Kidney (tissue), 14 donors: ENCODE results near the gene MAP2K2. TPM values are rescaled to one million over a fixed set of nuclear protein-coding genes. Genes with fewer than 3 reads are reported as not detected.

Experiments used
- DNase-seq, 5 donors: peaks; one replicate each; pipeline ENCODE4 v3.0.0-alpha.2; 2013 to 2020
- FAIRE-seq: peaks from 2 replicates; lab custom pipeline; 2012; peaks lifted over from hg19 to GRCh38; lab: Jason Lieb, UNC
- H3K27ac ChIP-seq, 2 donors: one replicate each; pipeline ENCODE4 v1.7.0; 2013; ENCODE audit warnings: low read depth in 2 of 2, low read length in 2 of 2, inconsistent platforms in 1 of 2
- H3K27me3 ChIP-seq: one replicate; pipeline ENCODE4 v1.7.1; 2013; ENCODE audit warnings: low read length, inconsistent platforms; ENCODE audit not compliant: control insufficient read depth, insufficient read depth
- H3K36me3 ChIP-seq, 3 donors: one replicate each; pipeline versions ENCODE4 v1.7.0 to v1.7.1; 2013; ENCODE audit warnings: low read length in 3 of 3, control low read depth in 1 of 3, inconsistent platforms in 1 of 3; ENCODE audit not compliant: insufficient read depth in 3 of 3, control insufficient read depth in 2 of 3
- H3K4me1 ChIP-seq, 3 donors: one replicate each; pipeline versions ENCODE4 v1.7.0 to v1.7.1; 2013; ENCODE audit warnings: low read length in 3 of 3, inconsistent platforms in 1 of 3, low read depth in 1 of 3; ENCODE audit not compliant: control insufficient read depth in 2 of 3, insufficient read depth in 2 of 3
- H3K4me3 ChIP-seq, 3 donors: one replicate each; pipeline versions ENCODE4 v1.7.0 to v1.8.1; 2013; ENCODE audit warnings: low read length in 3 of 3, control low read depth in 1 of 3, inconsistent platforms in 1 of 3
- H3K9ac ChIP-seq, 3 donors: one replicate each; pipeline versions ENCODE4 v1.7.0 to v1.7.1; 2013; ENCODE audit warnings: low read length in 3 of 3, control low read depth in 1 of 3, inconsistent platforms in 1 of 3
- H3K9me3 ChIP-seq, 3 donors: one replicate each; pipeline versions ENCODE4 v1.7.0 to v1.7.1; 2013; ENCODE audit warnings: low read length in 3 of 3, control low read depth in 1 of 3, inconsistent platforms in 1 of 3; ENCODE audit not compliant: control insufficient read depth in 2 of 3, insufficient read depth in 1 of 3
- CTCF ChIP-seq: IDR thresholded peaks from 3 replicates; pipeline ENCODE4 v1.5.1; 2012; ENCODE audit warnings: mild to moderate bottlenecking, moderate library complexity, borderline replicate concordance; ENCODE audit not compliant: insufficient read depth; ENCODE audit errors: extremely low read depth
- intact Hi-C: fragments of 100-400 bp; cut with DNase I; formaldehyde crosslinking; loops from one replicate; pipeline ENCODE4 v1.11.1; 2022
- polyA plus RNA-seq: library from polyadenylated mRNA; stranded (reverse); fragments of 350-450 nt; fragmentation: Illumina TruSeq; extraction: RNeasy Lipid Tissue Mini Kit (QIAGEN cat#74804); gene quantifications from one replicate; pipeline ENCODE4 v1.2.3, GENCODE V29; 2014; ENCODE audit warnings: low read depth, low replicate concordance; ENCODE audit not compliant: insufficient read depth
- total RNA-seq: library from RNA; stranded (reverse); fragmentation: NEBNext Ultra II Directional; extraction: Animal tissue kit (Norgen Biotek cat#: 25700); gene quantifications from one replicate; pipeline ENCODE4 v1.2.1, GENCODE V29; 2021
- donor health status: control.
- donor health status: control.
- donor health status: control.
- donor health status: control.
- donor health status: control.
- donor health status: DM: yes; HTN: yes; CAD: no.
- donor health status: Normal renal cell carcinoma (clear cell type).

The MAP2K2 gene
- total and polyA plus RNA-seq, 2 donors from 2014 or later = 105 to 138 TPM

- no peak overlapping the region for H3K27ac ChIP-seq
- DNase-seq (peak in 1 of 5 donors; percentile 42), FAIRE-seq (no peak)
- no peak overlapping the region for H3K9ac ChIP-seq
- no peaks in the 10 kb centered on the region for H3K9me3 ChIP-seq
- TF ChIP-seq CTCF = no peak
- H3K4me1 ChIP-seq = peaks cover 0 to 4% (median 0%) of the 10 kb centered on the region in 3 donors
- intact Hi-C loops = no loop called here
- no peak overlapping the region for H3K4me3 ChIP-seq
- no peaks in the 10 kb centered on the region for H3K27me3 ChIP-seq
- peaks cover 0 to 7% (median 0%) of the 10 kb centered on the region in 3 donors for H3K36me3 ChIP-seq
Measured at GRCh38 chr19:4044990-4045465, 78.9 kb downstream of the MAP2K2 start.

GRCh38 chr19:4043966-4044715 is 79.8 kb downstream of the MAP2K2 start:
- no peak for FAIRE-seq
- H3K9me3 ChIP-seq = no peaks in the 10 kb centered on the region
- intact Hi-C loops = no loop called here
- H3K27me3 ChIP-seq = no peaks in the 10 kb centered on the region
- H3K4me3 ChIP-seq = no peak overlapping the region
- H3K36me3 ChIP-seq = peaks cover 0 to 7% (median 0%) of the 10 kb centered on the region in 3 donors
- peak in 1 of 5 donors; percentile 44 for DNase-seq
- TF ChIP-seq CTCF = no peak
- H3K9ac ChIP-seq = no peak overlapping the region
- peaks cover 0 to 4% (median 0%) of the 10 kb centered on the region in 3 donors for H3K4me1 ChIP-seq
- H3K27ac ChIP-seq = no peak overlapping the region

- FAIRE-seq (no peak), DNase-seq (peak in 1 of 5 donors; percentile 43)
- intact Hi-C loops = no loop called here
- peaks cover 0 to 4% (median 0%) of the 10 kb centered on the region in 3 donors for H3K4me1 ChIP-seq
- no peaks in the 10 kb centered on the region for H3K27me3 ChIP-seq
- peaks cover 0 to 7% (median 0%) of the 10 kb centered on the region in 3 donors for H3K36me3 ChIP-seq
- no peak overlapping the region for H3K9ac ChIP-seq
- no peaks in the 10 kb centered on the region for H3K9me3 ChIP-seq
- H3K27ac ChIP-seq = no peak overlapping the region
- no peak overlapping the region for H3K4me3 ChIP-seq
- TF ChIP-seq CTCF = no peak
Measured at GRCh38 chr19:4043401-4043800, 80.5 kb downstream of the MAP2K2 start.
